Lower leg skin (tissue), 4 donors: ENCODE results near the gene A2M. TPM values are rescaled to one million over a fixed set of nuclear protein-coding genes. Genes with fewer than 3 reads are reported as not detected.

Experiments
- DNase-seq, 2 donors: peaks; one replicate each; pipeline ENCODE4 v3.0.0-alpha.2; 2019; ENCODE audit warnings: low spot score in 2 of 2
- H3K4me3 ChIP-seq: fragments of 200-600 bp; sonication (generic); 2 replicates; pipeline ENCODE4 v1.5.1; 2017; ENCODE audit warnings: mild to moderate bottlenecking, low read depth; ENCODE audit not compliant: poor library complexity, severe bottlenecking
- POLR2A ChIP-seq, 2 donors: fragments of 450-650 bp; IDR thresholded peaks; one replicate each; pipeline ENCODE4 v1.6.1; 2016 to 2017; ENCODE audit warnings: antibody characterized with exemption in 2 of 2, mild to moderate bottlenecking in 1 of 2, moderate library complexity in 1 of 2
- WGBS, 2 donors: methylation state at CpG; one replicate each; pipeline ENCODE4 v1.1.5; 2018; 5-methylcytosine and 5-hydroxymethylcytosine counted together
- intact Hi-C: fragments of 100-400 bp; cut with DNase I; formaldehyde crosslinking; loops from one replicate; pipeline ENCODE4 v1.15.0; 2023; ENCODE audit warnings: low total_unique reads
- total RNA-seq, 4 donors: library from RNA; depleted of rRNA; stranded (reverse); fragments of >200 nt; gene quantifications; one replicate each; pipeline ENCODE4 v1.1.0, GENCODE V29; 2016
- TF ChIP-seq, protein P1 (sequence below), 3 donors: fragments of 450-650 bp; IDR thresholded peaks; one replicate each; pipeline ENCODE4 v1.5.1; 2016; ENCODE audit warnings: antibody characterized with exemption in 3 of 3, mild to moderate bottlenecking in 3 of 3, moderate library complexity in 2 of 3

The A2M gene
- total RNA-seq, 4 donors from 2014 or later = 32.9 to 123 (median 49.6) TPM

DNA sequence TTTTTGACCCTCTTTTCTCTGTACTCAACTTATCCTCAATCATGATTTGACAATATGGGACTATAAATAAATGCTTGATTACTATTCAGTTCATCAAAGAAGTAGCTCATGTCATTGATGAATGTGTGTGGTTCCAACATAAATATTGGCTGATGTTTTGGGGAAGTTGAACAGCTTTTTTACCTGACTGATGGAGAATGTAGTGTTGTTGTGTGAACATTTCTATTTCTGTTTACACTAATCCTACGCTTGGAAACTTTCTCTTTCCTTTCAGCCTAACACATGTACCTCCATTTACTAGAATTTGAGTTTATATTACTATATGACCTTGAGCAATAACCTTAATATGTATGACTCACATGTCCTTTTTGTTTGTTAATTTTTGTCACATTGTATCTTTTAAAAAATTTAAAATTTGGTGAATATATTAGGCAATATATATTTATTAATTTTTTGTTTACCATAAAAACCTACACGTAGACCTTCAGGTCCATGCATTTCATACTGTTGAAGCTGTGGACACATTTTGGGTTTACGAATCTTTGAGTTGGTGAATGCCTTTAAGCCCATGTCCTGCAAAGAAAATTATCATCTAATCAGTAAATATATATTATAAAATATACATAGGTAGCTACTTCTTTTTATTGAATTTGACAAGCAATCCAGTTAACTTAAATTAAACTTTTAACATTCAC lies 21.1 kb downstream of the A2M start:
- DNase-seq = no peak
- no peak for TF ChIP-seq POLR2A (IDR thresholded peaks at IDR 0.05)
- TF ChIP-seq, protein P1, sequence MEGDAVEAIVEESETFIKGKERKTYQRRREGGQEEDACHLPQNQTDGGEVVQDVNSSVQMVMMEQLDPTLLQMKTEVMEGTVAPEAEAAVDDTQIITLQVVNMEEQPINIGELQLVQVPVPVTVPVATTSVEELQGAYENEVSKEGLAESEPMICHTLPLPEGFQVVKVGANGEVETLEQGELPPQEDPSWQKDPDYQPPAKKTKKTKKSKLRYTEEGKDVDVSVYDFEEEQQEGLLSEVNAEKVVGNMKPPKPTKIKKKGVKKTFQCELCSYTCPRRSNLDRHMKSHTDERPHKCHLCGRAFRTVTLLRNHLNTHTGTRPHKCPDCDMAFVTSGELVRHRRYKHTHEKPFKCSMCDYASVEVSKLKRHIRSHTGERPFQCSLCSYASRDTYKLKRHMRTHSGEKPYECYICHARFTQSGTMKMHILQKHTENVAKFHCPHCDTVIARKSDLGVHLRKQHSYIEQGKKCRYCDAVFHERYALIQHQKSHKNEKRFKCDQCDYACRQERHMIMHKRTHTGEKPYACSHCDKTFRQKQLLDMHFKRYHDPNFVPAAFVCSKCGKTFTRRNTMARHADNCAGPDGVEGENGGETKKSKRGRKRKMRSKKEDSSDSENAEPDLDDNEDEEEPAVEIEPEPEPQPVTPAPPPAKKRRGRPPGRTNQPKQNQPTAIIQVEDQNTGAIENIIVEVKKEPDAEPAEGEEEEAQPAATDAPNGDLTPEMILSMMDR (IDR thresholded peaks at IDR 0.05) = no peak
- 91 to 98% methylated on average over 3 of the region's 3 CpGs for WGBS, 2 donors
- intact Hi-C loops = no loop called here
- no peak overlapping the region for H3K4me3 ChIP-seq

DNA sequence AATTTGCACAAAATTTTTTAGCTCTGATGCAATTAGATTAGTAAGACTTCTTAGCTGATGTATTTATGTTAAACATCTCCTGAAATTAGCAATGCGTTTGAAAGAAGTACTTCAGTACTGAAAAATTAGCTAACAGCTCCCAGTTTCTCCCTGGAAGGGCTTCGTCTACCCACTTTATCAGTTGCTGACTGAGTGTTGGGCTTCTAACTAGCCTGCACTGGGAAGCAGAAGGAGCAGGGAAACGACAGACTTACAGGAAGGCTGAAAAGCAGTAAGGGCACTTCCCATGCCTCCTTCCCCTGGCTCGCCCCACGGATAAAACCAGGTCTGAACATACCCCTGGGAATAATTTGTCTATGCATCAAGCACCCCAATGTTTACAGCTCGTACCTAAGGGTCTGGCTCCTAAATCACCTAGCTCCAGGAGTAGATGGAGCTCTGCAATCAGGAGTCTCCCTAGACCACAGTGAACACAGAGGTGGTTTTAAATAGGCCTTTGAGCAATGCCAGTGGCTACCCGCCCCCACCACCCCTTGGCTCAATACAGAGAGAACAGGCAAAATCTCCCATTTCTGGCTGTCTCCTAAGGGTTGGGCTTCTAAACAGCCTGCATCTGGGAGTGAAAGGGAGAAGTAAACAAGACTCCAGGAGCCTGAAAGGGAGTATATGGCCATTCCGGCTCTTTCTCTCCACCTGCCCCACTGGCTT lies 23.7 kb downstream of the A2M start:
- DNase-seq = no peak
- H3K4me3 ChIP-seq = no peak overlapping the region
- TF ChIP-seq POLR2A (IDR thresholded peaks at IDR 0.05) = no peak
- TF ChIP-seq, protein P1 (IDR thresholded peaks at IDR 0.05) = no peak
- WGBS, 2 donors = 71 to 79% methylated on average over 8 of the region's 8 CpGs
- intact Hi-C loops = no loop called here

DNA sequence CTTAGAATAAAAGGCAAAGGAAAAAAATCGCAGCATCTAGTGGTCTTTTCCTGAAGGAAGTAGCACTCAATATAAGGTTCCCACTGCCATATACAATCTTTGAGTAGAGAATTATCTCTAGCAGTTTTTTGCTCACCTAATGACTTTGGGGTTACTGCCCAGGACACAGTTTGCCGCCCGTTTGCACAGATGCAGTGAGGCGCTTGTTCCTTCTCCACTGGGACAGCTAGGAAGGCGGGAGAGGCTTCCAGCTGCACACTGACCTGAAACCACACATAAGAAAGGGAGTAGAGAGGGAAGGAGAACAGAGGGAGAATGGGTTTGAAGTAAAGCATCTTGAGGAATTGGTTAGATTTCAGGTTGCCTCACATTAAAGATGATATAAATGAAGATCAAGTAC lies 25.5 kb downstream of the A2M start:
- H3K4me3 ChIP-seq = no peak overlapping the region
- intact Hi-C loops = no loop called here
- WGBS, 2 donors = 86 to 92% methylated on average over 5 of the region's 5 CpGs
- DNase-seq = no peak
- TF ChIP-seq, protein P1 (IDR thresholded peaks at IDR 0.05) = no peak
- no peak for TF ChIP-seq POLR2A (IDR thresholded peaks at IDR 0.05)

DNA sequence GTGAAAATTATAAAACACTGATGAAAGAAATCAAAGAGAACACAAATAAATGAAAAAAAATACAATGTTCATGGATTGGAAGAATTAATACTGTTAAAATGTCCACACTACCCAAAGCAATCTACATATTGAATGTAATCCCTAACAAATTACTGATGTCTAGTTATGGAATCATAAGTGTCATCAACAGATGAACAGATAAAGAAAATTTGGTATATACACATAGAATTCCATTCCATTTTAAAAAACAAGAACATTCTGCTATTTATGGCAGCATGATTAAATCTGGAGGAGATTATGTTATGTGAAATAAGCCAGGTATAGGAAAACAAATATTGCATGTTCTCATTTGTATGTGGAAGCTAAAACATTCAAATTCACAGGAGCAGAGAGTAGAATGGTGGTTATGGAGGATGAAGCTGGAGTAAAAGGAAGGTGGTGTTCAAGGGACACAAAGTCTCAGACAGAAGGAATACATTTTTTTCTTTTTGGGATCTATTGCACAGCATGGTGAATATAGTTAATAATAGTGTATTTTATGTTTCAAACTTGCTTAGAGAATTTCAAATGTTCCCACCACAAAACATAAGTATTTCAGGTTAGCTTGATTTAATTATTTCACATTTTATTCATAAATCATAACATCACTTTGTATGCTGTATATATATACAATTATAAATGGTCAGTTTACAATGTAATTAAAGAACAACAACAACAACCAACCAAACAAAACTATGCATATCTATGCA lies 28.5 kb downstream of the A2M start:
- intact Hi-C loops = no loop called here
- TF ChIP-seq POLR2A (IDR thresholded peaks at IDR 0.05) = no peak
- TF ChIP-seq, protein P1 (IDR thresholded peaks at IDR 0.05) = no peak
- no peak overlapping the region for H3K4me3 ChIP-seq
- DNase-seq = no peak

DNA sequence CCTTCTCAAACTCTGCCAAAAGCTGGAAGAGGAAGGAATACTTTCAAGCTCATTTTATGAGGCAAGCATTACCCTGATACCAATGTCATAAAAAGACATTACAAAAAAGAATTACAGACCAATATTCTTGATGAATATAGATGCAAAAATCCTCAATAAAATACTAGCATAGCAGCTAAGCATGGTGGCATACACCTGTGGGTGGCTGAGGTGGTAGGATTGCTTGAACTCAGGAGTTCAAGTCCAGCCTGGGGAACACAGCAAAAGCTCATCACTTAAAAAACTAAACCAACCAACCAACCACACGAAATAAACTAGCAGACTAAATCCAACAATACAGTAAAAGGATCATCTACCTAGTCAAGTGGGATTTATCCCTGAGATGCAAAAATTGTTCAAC lies 29.6 kb downstream of the A2M start:
- DNase-seq = no peak
- H3K4me3 ChIP-seq = no peak overlapping the region
- 47 to 48% methylated on average over 1 of the region's 1 CpG for WGBS, 2 donors
- intact Hi-C loops = no loop called here
- TF ChIP-seq, protein P1 (IDR thresholded peaks at IDR 0.05) = no peak
- TF ChIP-seq POLR2A (IDR thresholded peaks at IDR 0.05) = no peak
